ENCODE results near the gene HINT3.

GRCh38 chr6:125927761-125928160 is 28.8 kb upstream of the HINT3 start:
- TF ChIP-seq EP300 (IDR thresholded peaks at IDR 0.05), result no peak
- no peak for TF ChIP-seq CTCF (IDR thresholded peaks at IDR 0.05)
- no peak for TF ChIP-seq POLR2A (IDR thresholded peaks at IDR 0.05)

All from gastroesophageal sphincter (tissue), 3 donors.